HG03097 (cell line): ENCODE data around the gene EIF3B.
"Not testable (repeated sequence)": the region's sequence is repeated elsewhere in the genome, so short reads cannot be mapped to it uniquely, and the experiment has no call there.

ENCODE experiments used
- ATAC-seq: cut with Tn5 transposase; IDR thresholded peaks from one replicate; pipeline ENCODE4 v1.9.1; 2021; ENCODE audit not compliant: unreplicated experiment, low FRiP score

The EIF3B gene

DNA sequence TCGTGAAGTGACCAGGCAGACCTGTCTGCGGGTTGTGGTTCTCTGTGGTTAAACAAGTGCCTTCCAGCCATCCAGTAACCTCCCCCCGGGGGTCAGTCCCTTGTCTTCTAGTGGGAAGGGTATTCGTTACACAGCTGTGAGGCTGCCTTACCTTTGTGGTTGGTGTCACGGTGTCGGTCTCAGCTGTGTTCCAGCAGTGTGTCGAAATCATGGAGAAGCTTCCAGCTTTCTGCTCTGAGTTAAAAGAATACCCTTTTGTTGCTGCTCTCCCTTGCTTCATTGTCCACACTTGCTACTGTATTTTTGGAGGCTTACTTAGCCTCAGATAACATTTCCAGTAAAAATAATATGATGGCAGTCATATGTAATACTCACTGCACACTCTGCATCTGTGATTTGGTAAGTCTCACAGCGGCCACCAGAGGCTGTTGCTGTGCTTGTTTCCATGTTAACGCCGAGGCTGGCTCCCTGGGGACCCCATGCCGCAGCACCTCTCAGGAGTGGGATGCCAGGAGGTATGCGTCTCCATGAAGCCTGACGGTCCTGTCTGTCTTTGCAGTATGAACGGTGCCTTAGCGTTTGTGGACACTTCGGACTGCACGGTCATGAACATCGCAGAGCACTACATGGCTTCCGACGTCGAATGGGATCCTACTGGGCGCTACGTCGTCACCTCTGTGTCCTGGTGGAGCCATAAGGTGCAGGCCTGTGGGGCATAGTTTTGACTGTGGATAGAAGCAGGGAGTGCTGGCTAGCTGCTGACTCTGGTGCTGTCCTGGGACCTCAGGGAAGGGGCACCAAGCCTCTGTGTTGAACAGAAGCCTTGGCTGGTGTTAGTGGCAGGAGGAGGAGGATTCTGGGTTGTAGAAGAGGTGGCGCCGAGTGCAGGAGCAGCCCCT lies 20.5 kb downstream of the EIF3B start:
- ATAC-seq: no peak

DNA sequence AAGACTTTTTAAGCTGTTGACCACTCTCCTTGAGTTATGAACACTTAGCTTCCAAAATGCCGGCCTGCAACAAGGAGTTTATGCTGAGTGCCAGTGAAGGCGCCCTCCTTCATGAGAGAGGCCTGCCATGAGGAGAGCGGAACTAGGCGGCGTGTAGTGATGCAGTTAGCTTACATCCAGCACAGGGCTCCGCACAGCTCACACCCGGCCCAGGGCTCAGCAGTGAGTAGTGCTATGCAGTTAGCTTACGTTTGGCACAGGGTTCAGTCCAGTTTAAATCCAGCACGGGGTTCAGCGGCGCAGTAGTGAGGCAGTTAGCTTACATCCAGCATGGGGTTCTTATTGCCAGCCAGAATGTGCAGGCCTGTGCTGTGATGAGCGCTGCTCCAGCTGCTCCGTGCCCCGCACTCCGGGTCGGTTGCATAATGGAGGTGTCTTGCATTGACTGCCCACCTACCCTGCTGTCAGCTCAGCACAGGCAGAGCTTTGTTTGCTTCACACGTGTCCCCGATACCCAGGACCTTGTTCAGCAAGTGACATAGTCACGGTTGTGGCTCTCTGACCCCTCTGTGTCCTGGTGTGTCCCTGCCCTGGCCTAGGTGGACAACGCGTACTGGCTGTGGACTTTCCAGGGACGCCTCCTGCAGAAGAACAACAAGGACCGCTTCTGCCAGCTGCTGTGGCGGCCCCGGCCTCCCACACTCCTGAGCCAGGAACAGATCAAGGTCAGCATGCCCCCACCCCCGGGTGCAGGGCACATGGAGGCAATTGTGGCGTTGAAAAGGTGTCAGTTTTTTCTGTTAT lies 21.9 kb downstream of the EIF3B start:
- no peak for ATAC-seq

DNA sequence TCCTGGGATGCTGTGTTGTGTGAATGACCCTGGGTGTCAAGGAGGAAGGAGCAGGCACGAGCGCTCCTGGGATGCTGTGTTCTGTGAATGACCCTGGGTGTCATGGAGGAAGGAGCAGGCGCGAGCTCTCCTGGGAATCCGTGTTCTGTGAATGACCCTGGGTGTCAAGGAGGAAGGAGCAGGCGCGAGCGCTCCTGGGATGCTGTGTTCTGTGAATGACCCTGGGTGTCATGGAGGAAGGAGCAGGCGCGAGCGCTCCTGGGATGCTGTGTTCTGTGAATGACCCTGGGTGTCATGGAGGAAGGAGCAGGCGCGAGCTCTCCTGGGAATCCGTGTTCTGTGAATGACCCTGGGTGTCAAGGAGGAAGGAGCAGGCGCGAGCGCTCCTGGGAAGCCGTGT lies 22.9 kb downstream of the EIF3B start:
- not testable (repeated sequence) for ATAC-seq

DNA sequence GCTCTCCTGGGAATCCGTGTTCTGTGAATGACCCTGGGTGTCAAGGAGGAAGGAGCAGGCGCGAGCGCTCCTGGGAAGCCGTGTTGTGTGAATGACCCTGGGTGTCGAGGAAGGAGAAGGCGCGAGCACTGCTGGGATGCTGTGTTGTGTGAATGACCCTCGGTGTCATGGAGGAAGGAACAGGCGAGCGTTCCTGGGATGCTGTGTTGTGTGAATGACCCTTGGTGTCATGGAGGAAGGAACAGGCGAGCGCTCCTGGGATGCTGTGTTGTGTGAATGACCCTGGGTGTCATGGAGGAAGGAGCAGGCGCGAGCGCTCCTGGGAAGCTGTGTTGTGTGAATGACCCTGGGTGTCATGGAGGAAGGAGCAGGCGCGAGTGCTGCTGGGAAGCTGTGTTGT lies 23.5 kb downstream of the EIF3B start:
- not testable (repeated sequence) for ATAC-seq

DNA sequence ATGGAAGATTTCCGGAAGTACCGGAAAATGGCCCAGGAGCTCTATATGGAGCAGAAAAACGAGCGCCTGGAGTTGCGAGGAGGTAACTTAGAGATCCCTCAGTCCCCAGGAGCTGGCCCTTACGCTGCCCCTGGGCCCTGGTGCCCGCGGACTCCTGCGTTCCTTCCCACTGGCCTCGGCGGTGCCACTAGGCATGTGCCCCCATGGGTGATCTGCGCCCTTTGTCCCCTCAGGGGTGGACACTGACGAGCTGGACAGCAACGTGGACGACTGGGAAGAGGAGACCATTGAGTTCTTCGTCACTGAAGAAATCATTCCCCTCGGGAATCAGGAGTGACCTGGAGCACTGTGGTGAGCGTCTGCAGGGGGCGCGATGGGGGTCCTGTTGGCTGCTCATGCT lies 24.5 kb downstream of the EIF3B start:
- no peak for ATAC-seq

DNA sequence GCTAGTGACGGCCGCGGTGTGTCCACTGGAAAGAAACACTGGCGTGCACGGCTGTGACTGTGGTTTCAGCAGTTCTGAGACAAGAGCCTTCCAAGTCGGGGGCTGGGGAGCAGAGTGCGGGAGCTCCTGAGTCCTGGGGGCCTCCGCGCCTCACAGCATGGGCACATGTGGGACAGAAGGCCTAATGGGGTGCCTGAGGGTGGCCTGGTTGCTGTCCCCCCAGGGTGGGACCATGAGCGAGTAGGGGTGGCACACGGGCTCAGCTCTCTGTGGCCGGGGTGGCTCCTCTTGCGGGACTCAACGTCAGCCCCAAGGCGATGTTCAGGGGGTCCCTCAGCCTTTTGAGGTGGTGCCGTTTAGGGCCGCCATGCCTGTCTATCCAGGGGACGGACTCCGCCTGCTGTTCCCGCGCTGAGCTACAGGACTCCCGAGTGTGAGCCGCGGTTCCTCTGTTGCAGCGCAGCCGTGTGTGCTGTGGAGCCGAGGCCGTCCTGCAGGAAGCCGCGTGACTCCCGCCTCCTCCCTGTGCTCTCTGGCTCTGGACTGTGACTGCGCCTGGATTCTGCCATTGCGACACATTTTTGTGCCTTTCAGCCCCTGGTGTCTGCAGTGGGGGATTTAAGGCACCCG lies 25.3 kb downstream of the EIF3B start:
- ATAC-seq: no peak

DNA sequence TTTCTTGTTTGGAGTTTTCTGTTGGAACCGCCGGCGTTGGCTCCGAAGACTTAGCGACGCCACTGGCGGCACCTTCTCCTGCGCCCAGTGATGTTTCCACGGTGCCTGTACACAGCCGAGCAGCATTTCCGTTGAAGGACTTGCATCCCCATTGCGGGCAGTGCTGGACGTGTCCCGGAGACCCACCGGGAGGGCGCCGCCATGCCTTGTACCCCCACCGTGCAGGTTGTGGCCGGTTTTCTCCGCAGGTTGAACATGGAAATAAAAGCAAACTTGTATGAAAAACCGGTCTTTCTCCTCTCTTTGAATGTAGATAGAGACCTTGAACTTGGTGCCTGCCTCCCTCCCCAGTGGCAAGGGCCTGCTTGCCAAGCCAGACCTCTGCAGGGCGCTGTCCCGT lies 25.8 kb downstream of the EIF3B start:
- ATAC-seq: no peak

DNA sequence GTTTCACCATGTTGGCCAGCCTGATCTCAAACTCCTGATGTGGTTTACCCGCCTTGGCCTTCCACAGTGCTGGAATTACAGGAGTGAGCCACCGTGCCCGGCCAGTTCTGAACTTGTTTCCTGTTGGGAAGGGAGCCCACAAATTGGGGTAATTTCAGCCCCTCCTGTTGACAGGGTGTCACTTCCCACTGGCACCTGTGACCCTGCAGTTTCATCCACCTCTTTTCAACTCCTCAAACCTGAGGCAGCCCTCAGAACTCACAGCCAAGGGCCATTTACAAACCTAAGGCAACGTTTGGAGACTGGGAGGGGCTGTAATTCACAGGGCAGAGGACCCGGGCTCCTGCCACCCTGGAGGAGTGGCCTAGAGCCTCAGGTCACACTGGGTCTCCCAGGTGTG lies 26.6 kb downstream of the EIF3B start:
- ATAC-seq: no peak

DNA sequence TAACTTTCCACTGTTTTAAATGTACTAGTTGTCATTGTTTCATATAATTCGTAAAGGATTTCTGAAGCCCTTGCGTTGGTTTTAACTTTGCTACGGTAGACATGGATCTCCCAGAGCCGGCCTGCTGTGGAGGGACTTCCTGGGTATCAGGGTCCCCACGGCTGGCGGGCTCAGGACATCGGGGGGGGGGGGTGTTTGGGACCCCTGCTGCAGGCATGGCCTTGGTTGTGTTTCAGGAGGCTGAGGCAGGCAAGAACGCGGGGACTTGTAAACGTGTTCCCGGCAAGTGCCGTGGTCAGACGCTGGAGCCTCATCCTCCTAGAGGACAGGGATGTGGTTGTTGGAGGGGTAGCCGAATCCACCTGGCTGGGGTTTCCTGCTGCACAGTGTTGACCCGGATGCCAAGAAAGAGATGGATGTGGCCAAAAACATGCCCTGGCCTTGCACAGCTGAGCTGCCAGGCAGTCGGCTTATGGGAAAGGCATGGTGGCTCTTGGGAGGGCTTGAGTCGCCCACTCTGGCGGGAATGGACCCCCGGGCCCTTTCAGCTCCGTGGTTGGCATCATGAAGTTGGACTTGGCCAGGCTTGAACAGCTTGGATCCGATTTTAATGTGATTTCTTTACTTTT lies 27.4 kb downstream of the EIF3B start:
- no peak for ATAC-seq

DNA sequence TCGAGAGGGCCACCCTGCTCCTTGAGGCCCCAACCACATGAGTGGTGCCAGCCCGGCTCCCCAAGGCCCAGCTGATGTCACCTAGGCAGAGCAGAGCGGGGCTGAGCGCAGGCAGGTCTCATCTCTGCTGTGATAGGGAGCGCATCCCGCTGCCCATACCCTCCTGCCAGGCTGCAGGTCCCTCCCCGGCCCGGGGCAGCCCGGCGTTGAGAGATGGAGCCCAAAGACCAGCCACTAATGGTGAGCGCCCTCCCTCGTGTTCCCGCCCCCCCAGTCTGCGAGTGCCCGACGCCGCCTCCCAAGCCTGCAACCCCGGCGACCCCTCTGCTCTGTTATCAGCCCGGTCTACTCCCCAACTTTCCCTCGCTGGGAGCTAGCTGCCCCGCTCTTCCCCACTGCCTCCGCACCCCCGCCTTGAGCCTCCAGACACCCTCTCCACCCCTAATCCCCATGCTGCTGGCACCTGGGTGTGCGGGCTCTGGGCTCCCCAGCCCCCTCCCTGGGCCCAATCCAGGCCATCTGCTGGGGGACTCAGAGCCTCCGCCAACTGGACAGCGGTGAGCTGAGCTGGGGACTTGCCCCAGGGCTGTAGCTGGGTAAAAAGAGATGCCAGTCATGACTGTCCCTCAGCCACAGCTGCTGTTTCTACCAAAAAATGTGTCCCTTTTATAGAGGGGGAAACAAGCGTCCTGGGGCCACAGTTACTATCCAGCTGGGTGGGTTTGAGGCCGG lies 29.1 kb downstream of the EIF3B start:
- ATAC-seq: no peak

DNA sequence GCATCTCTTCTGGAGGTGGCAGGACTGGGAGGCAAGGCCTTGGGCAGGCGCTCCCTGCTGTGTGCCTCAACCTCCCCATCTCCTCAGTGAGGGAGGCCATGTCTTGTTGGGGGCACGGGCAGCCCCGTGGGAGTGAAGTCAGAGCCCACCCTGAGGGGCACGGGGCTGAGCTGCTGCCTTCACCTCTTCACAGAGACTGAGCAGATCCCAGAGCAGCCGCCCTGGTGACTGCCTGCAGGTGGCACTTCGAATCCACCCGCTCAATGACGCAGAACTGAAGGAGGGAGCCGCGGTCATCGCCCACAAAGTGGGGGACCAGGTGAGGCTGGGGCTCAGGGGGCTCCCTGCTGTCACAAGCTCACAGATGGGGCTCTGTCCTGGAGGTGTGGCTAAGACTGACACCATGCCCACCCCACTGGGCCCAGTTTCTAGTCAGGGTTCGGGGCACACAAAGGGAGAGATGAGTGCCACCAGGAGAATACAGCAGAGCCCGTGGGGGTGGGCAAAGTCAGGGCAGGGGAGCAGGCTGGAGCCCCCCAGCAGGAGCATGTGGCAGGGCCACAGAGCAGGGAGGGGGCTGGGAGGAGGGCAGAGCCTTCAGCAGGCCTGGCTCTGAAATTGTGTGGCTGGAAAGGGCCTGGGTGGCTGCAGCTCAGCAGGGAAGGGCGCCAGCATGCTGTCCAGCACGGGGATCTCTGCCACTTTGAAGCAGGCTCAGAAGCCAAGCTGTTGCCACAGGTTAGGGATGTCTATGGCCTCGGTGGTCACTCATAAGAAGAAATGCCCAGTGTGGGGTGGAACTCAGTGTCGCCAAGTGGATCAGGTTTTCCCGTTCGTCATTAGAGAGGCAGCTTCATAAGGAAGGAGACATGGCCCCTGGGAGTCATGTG lies 30.0 kb downstream of the EIF3B start:
- ATAC-seq: no peak

DNA sequence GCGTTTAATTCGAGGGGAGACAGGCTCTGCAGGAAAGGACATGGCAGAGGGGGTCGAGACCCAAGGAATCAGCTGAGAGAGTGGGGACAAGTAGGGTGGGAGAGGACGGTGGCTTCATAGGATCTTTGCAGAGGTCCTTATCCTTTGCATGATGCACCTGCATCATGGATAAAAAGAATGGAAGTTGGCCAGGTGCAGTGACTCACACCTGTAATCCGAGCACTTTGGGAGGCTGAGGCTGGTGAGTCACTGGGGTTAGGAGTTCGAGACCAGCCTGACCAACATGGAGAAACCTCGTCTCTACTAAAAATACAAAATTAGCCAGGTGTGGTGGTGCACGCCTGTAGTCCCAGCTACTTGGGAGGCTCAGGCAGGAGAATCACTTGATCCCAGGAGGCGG lies 31.5 kb downstream of the EIF3B start:
- not testable (repeated sequence) for ATAC-seq

DNA sequence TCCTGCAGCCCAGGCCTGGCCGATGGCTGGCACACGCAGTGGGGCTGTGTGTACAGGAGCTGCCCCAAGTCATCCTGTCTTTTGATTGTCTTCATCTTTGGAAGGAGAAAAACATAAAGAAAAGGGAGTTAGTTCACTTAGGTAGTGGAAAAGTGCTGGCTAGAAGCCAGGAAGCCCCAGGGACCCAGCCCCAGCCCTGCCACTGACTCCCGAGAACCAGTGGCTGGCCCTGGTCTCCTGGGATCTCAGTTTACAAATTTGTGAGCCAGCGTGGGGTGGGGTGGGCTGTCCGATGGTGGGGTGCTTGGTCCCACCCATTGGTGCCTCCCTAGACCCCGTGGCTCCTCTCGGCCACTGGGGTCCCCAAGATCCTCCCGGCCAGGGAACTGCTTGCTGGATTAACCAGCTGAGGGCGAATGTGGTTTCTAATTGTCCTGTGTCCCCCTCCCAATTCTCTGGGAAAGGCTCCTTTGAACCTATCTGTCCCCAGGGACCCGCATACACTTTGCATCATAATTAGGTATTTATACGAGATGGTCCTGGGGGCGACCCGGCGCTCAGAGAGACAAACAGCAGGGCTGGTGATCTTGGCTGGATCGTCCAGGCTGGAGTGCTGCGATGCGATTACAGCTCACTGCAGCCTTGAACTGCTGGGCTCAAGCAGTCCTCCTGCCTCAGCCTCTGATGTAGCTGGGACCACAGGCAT lies 32.5 kb downstream of the EIF3B start:
- ATAC-seq: no peak

DNA sequence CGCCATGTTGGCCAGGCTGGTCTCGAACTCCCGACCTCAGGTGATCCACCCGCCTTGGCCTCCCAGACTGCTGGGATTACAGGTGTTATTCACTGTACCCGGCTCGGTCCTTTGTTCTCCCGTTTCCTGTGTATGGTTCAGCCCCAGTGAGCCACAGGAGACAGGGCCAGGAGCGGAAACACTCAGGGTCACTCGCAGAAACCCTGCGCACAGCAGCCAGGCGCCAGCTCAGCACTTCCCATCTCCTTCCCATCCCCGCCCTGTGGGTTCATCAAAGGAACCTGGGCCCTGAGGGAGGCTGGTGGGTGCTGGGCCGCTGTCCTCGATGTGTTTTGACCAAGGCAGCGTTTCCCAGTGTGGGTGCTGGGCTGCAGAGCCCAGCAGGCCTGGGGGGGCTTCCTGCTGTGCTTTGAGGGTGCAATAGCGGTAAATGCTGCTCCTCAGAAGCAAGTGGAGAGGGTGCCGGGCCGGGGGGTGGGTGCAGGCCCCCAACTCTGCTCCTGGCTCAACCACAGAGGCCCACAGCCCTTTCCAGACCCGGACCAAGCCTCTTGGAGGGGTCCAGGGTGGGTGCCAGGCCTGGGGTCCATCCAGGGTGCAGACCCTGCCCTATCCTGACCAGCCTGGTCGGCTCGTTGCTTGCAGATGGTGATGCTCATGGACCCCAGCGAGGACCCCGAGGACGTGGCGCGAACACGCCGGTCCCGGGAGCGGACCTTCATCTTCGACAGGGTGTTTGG lies 33.4 kb downstream of the EIF3B start:
- no peak for ATAC-seq

DNA sequence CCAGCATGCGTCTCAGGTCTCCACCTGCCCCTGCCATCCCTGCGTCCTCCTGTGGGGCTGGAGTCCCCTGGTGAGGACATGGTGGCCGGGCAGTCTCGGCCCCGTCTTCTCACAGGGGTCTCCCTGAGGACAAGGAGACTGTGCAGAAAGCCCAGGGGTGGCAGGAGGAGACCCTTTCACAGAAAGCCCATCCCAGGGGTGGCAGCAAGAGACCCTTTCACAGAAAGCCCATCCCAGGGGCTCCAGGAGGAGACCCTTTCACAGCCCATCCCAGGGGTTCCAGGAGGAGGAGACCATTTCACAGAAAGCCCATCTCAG lies 34.0 kb downstream of the EIF3B start:
- no peak for ATAC-seq

DNA sequence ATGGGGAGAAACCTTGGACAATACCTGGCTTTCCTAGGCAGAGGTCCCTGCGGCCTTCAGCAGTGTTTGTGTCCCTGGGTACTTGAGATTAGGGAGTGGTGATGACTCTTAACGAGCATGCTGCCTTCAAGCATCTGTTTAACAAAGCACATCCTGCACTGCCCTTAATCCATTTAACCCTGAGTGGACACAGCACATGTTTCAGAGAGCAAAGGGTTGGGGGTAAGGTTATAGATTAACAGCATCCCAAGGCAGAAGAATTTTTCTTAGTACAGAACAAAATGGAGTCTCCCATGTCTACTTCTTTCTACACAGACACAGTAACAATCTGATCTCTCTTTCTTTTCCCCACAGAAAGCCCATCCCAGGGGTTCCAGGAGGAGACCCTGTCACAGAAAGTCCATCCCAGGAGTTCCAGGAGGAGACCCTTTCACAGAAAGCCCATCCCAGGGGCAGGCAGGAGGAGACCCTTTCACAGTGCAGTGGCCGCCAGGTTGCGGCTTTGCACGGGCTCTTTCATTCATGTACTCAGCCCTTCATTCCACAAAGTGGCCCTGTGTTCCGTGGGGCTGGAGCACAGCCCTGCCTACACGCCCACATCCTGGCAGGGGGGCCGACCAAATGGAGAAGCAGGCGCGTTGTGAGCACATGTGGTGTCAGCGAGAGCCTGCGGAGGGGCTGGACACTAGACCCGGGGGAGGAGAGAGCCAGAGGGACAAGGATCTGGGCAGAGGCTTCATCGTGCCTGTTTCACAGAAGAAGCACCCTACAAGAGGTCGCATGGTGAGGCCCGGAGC lies 35.6 kb downstream of the EIF3B start:
- not testable (repeated sequence) for ATAC-seq

DNA sequence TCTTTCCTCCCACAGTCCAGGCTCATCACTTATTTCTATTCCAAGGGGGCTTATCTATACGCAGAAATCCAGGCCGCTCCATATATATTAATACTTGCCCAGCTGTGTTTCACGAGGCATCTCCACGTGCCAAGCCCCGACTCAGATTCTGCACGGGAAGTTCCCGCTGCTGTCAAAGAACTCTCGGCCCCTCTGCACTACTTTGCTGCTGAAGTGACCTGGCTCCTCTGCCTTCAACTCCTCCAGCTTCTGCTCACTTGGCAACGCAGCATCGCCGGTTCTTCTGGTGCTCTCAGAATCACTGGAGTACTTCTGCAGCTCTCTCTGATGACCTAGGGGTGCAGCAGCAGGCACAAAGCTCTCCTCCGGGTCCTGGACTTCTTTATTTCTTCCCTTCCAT lies 39.1 kb downstream of the EIF3B start:
- ATAC-seq: no peak
